ENCODE data around the gene AKAP9.
"Not testable (repeated sequence)": the region's sequence is repeated elsewhere in the genome, so short reads cannot be mapped to it uniquely, and the experiment has no call there.

Gene AKAP9

DNA sequence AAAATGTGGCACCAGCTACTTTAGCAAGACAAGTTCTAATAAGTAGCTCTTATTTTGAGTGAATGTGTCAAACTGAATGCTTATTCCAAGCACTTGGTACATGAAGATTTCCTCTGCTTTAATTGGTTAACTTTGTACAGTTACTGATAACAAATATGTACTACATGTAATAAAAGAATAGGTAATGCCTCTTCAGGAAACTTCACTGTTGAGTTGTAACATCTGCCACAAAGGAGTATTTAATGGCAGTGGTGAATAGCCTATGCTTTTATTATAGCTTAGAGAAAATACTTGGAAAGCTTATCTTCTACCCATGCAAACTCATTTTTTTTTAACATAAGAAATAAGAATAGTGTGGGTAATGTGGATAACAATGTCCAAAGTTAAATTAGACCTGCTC, 111.0 kb downstream of the AKAP9 start:
- no peak for DNase-seq (ENCODE audit: low read depth)

GRCh38 chr7:92052159-92052558, 111.5 kb downstream of the AKAP9 start:
- no peak for DNase-seq (ENCODE audit: low read depth)
- no peak overlapping the region for H3K4me3 ChIP-seq (ENCODE audit: low read depth, low read length)

More for the DNA sequence above, 111.0 kb downstream of the AKAP9 start:
- H3K4me3 ChIP-seq (ENCODE audit: low read depth, low read length), result no peak overlapping the region

GRCh38 chr7:92052684-92053083, 112.0 kb downstream of the AKAP9 start:
- H3K4me3 ChIP-seq (ENCODE audit: low read depth, low read length), result no peak overlapping the region
- DNase-seq (ENCODE audit: low read depth), result no peak

- DNase-seq (ENCODE audit: low read depth), result no peak
- no peak overlapping the region for H3K4me3 ChIP-seq (ENCODE audit: low read depth, low read length)
These were observed 112.7 kb downstream of the AKAP9 start for GRCh38 chr7:92053312-92053711.

- H3K4me3 ChIP-seq (ENCODE audit: low read depth, low read length), result no peak overlapping the region
- no peak for DNase-seq (ENCODE audit: low read depth)
These were observed 115.6 kb downstream of the AKAP9 start for GRCh38 chr7:92056286-92056685.

DNA sequence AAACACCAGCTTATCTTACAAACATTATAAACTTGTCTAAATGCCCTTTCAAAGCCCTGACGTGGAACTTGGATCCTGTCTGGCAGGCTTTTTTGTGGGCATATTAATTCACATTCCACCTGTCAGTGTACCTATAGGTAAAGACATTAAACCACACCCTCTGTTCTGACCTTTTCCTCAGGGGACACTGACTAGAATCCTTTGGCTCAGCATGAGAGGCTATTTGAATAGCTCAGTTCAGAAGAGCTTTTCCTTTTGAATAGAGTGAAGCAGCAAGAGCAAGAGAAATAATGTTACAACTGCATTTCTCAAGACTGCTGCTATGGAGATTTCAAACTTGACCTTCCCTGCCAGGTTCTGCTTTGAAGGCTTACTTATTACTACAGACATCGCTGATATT, 116.7 kb downstream of the AKAP9 start:
- H3K4me3 ChIP-seq (ENCODE audit: low read depth, low read length), result no peak overlapping the region
- no peak for DNase-seq (ENCODE audit: low read depth)

GRCh38 chr7:92058040-92058439, 117.4 kb downstream of the AKAP9 start:
- no peak for DNase-seq (ENCODE audit: low read depth)
- no peak overlapping the region for H3K4me3 ChIP-seq (ENCODE audit: low read depth, low read length)

DNA sequence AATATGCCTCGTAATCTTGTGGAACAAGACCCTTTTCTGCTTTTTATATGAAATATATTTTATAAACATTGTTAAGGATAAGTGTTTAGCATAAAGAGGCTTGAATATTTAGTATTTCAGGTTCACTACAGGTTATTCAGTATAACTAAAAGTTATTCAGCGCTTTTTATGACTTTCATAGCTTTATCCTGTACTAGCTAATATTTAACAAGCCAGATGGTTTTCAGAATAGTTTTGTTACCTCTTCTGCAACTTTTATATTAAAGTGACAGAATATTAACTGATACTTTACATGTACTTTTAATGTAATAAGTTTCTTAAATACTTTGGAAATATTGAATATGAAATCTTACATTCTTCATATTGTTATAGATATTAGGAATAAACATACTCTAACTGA, 118.2 kb downstream of the AKAP9 start:
- H3K4me3 ChIP-seq (ENCODE audit: low read depth, low read length), result no peak overlapping the region
- no peak for DNase-seq (ENCODE audit: low read depth)

GRCh38 chr7:92061154-92061553, 120.5 kb downstream of the AKAP9 start:
- no peak for DNase-seq (ENCODE audit: low read depth)
- no peak overlapping the region for H3K4me3 ChIP-seq (ENCODE audit: low read depth, low read length)

GRCh38 chr7:92064438-92065029, 123.9 kb downstream of the AKAP9 start:
- no peak overlapping the region for H3K4me3 ChIP-seq (ENCODE audit: low read depth, low read length)
- DNase-seq (ENCODE audit: low read depth), result no peak

DNA sequence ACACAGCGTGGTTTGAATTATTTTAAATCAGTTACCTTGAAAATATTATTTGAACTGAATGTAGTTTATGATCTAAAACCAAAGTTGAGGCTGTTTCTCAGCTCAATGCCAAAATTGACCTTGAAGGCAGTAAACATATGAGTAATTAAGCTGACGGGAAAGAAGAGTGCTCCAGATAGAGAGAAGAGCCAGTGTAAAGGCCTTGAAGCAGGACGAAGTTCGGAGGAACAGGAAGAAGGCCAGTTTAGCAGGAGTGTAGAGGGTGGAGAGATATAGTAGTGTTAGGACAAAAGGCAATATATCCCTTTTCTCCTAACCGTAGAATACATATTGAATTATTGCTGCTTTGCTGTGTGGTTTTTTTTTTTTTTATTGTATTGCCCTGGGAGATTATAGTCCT, 130.4 kb downstream of the AKAP9 start:
- no peak for DNase-seq (ENCODE audit: low read depth)
- no peak overlapping the region for H3K4me3 ChIP-seq (ENCODE audit: low read depth, low read length)

GRCh38 chr7:92072121-92072520, 131.5 kb downstream of the AKAP9 start:
- no peak for DNase-seq (ENCODE audit: low read depth)
- no peak overlapping the region for H3K4me3 ChIP-seq (ENCODE audit: low read depth, low read length)

- no peak for DNase-seq (ENCODE audit: low read depth)
- H3K4me3 ChIP-seq (ENCODE audit: low read depth, low read length), result no peak overlapping the region
These were observed 132.0 kb downstream of the AKAP9 start for GRCh38 chr7:92072708-92073107.

DNA sequence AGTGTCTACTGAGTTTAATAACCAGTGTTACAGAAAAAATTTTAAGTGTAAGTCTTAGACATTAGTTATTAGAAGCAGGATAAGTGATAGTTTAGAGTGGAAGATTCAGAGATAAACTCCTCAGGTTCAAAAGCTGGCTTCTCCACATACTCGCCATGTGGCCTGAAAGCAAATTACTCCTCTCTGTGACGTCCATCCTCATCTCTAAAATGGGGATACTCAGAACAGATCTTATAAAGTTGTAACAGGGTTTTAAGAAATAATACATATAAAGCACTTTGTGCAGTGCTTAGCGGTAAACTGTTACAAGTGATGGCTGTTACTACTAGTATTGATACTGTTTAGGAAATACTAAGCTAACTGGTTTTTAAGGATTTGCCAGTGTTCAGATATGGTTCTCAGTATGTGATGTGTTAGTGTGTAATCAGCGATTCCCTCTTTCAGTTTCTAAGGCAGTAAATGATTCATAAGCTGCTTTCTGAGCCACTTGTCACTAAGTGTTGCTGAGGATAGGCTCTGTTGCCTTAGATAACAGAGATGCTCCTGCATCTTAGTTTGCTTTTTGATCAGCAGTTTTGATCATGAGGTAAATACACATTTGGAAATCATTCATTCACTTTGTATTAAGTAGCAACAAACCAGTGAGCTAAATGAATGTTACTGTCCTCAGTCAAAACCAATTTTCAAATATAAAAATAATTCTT, 134.9 kb downstream of the AKAP9 start:
- H3K4me3 ChIP-seq (ENCODE audit: low read depth, low read length), result no peak overlapping the region
- no peak for DNase-seq (ENCODE audit: low read depth)

DNA sequence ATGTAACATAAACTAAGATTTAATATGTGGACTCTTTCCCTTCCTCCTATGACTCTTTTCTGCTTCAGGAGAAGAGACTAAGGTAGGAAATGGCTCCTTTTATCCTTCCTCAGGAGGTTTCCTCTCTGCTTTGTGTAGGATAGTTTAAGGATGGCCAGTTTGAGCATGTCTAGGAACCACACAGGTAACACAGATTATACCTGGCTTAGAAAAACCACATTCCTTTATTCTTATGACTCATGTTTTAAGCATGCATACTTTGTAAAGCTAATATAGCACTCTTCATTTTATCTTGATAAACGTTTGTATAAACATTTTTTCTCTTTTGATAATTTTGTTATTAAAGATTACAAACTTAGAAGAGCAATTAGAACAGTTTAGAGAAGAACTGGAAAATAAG, 135.8 kb downstream of the AKAP9 start:
- DNase-seq (ENCODE audit: low read depth), result no peak
- H3K4me3 ChIP-seq (ENCODE audit: low read depth, low read length), result no peak overlapping the region

DNA sequence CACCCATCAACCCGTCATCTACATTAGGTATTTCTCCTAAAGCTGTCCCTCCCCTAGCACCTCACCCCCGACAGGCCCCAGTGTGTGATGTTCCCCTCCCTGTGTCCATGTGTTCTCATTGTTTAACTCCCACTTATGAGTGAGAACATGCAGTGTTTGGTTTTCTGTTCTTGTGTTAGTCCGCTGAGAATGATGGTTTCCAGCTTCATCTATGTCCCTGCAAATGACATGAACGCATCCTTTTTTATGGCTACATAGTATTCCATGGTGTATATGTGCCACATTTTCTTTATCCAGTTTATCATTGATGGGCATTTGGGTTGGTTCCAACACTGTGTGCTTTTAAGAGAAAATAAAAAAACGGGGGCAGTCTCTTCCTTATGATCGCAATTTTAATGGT, 143.3 kb downstream of the AKAP9 start:
- not testable (repeated sequence) for H3K4me3 ChIP-seq (ENCODE audit: low read depth, low read length); DNase-seq (ENCODE audit: low read depth)

GRCh38 chr7:92088266-92088665, 147.6 kb downstream of the AKAP9 start:
- DNase-seq (ENCODE audit: low read depth), result no peak
- H3K4me3 ChIP-seq (ENCODE audit: low read depth, low read length), result no peak overlapping the region

- DNase-seq (ENCODE audit: low read depth), result no peak
- H3K4me3 ChIP-seq (ENCODE audit: low read depth, low read length), result no peak overlapping the region
These were observed 151.5 kb downstream of the AKAP9 start for GRCh38 chr7:92092210-92092609.

DNA sequence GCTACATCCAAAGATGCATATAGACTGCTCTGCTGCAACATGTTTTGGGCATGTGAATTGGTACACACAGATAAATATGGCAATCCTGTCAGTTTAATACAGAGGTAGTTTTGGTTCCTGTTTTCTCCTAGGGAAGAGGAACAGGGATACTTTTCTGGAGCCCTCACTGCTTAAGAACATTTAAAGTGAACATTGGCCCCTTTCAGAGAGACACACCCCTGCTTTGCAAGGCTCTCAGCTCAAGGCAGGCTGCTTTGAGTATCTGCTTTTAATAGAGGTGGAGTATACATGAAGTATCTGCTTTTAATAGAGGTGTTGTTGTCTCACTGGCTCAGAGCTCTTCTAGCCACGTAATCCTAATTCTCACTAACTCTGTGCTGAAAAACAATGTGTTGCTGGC, 154.7 kb downstream of the AKAP9 start:
- DNase-seq (ENCODE audit: low read depth), result no peak
- H3K4me3 ChIP-seq (ENCODE audit: low read depth, low read length), result no peak overlapping the region

GRCh38 chr7:92100534-92100933, 159.9 kb downstream of the AKAP9 start:
- no peak for DNase-seq (ENCODE audit: low read depth)
- H3K4me3 ChIP-seq (ENCODE audit: low read depth, low read length), result no peak overlapping the region

- not testable (repeated sequence) for H3K4me3 ChIP-seq (ENCODE audit: low read depth, low read length); DNase-seq (ENCODE audit: low read depth)
These were observed 162.2 kb downstream of the AKAP9 start for GRCh38 chr7:92102862-92103261.
